MM.1S (cell line): Measurements from ENCODE around the gene ELFN1.

ENCODE experiments used
- DNase-seq: peaks from one replicate; pipeline ENCODE4 v3.0.0-alpha.2; 2015
- H2AFZ ChIP-seq: fragments of 300-600 bp; sonication (generic); 2 replicates; pipeline ENCODE4 v1.6.0; 2016; ENCODE audit warnings: antibody characterized with exemption, low read length
- H3F3A ChIP-seq: fragments of 300-600 bp; sonication (generic); 2 replicates; pipeline ENCODE4 v1.6.1; 2016; ENCODE audit warnings: mild to moderate bottlenecking, antibody characterized with exemption, low read length, moderate library complexity, mixed read lengths; ENCODE audit not compliant: insufficient read depth
- H3K27ac ChIP-seq: fragments of 300-600 bp; sonication (generic); 2 replicates; pipeline ENCODE4 v1.5.1; 2016; ENCODE audit warnings: mild to moderate bottlenecking, low read length
- H3K27me3 ChIP-seq: fragments of 300-600 bp; sonication (generic); replicated peaks from 2 replicates; pipeline ENCODE4 v1.6.0; 2016; ENCODE audit warnings: low read length; ENCODE audit not compliant: insufficient read depth
- H3K36me3 ChIP-seq: fragments of 300-600 bp; sonication (generic); replicated peaks from 2 replicates; pipeline ENCODE4 v1.6.1; 2016; ENCODE audit warnings: mild to moderate bottlenecking, low read length, mixed read lengths; ENCODE audit not compliant: insufficient read depth
- H3K4me1 ChIP-seq: fragments of 300-600 bp; sonication (generic); 2 replicates; pipeline ENCODE4 v1.6.1; 2016; ENCODE audit warnings: low read length, mixed read lengths
- H3K4me2 ChIP-seq: fragments of 300-600 bp; sonication (generic); 2 replicates; pipeline ENCODE4 v1.6.0; 2016; ENCODE audit warnings: low read depth, low read length
- H3K4me3 ChIP-seq: fragments of 300-600 bp; sonication (generic); 2 replicates; pipeline ENCODE4 v1.5.1; 2016; ENCODE audit warnings: low read length, mixed read lengths
- H3K79me2 ChIP-seq: fragments of 300-600 bp; sonication (generic); 2 replicates; pipeline ENCODE4 v1.6.1; 2016; ENCODE audit warnings: mixed run types, low read length, mixed read lengths
- H3K9ac ChIP-seq: fragments of 300-600 bp; sonication (generic); 2 replicates; pipeline ENCODE4 v1.6.1; 2016; ENCODE audit warnings: low read length, mixed read lengths
- H3K9me2 ChIP-seq: fragments of 300-600 bp; sonication (generic); replicated peaks from 2 replicates; pipeline ENCODE4 v1.6.1; 2016; ENCODE audit warnings: mild to moderate bottlenecking, low read length, mixed read lengths; ENCODE audit not compliant: insufficient read depth
- H3K9me3 ChIP-seq: fragments of 300-600 bp; sonication (generic); replicated peaks from 2 replicates; pipeline ENCODE4 v1.6.1; 2016; ENCODE audit warnings: mild to moderate bottlenecking, low read length, mixed read lengths; ENCODE audit not compliant: insufficient read depth
- H4K20me1 ChIP-seq: fragments of 300-600 bp; sonication (generic); 2 replicates; pipeline ENCODE4 v1.6.1; 2016; ENCODE audit warnings: mild to moderate bottlenecking, low read length, moderate library complexity, mixed read lengths; ENCODE audit not compliant: insufficient read depth
- CTCF ChIP-seq: fragments of 300-600 bp; sonication (generic); IDR thresholded peaks from 2 replicates; pipeline ENCODE4 v1.5.1; 2016; ENCODE audit warnings: antibody characterized with exemption, low read length, mixed read lengths
- EZH2 ChIP-seq: fragments of 300-600 bp; sonication (generic); optimal IDR thresholded peaks from 2 replicates; pipeline ENCODE3; 2017; ENCODE audit warnings: low read depth, mild to moderate bottlenecking, antibody characterized with exemption, low read length, mixed read lengths
- EZH2phosphoT487 ChIP-seq: fragments of 300-600 bp; sonication (generic); IDR thresholded peaks from 2 replicates; pipeline ENCODE4 v1.6.1; 2018; ENCODE audit warnings: antibody characterized with exemption, low read length

Gene ELFN1

GRCh38 chr7:1733206-1733907 lies 63.3 kb downstream of the ELFN1 start:
- Histone ChIP-seq H4K20me1 (no peaks in the 10 kb centered on the region), H3K4me1 (no peaks in the 10 kb centered on the region), H3K79me2 (no peaks in the 10 kb centered on the region), H3K4me3 (no peak overlapping the region), H3K27ac (no peak overlapping the region), H3K9me3 (no peaks in the 10 kb centered on the region), H3K27me3 (peaks cover 97% of the 10 kb centered on the region), H3K9ac (no peak overlapping the region), H3F3A (no peaks in the 10 kb centered on the region), H3K9me2 (no peaks in the 10 kb centered on the region), H3K4me2 (no peak overlapping the region), H2AFZ (no peak overlapping the region), H3K36me3 (no peaks in the 10 kb centered on the region)
- DNase-seq = no peak
- TF ChIP-seq EZH2phosphoT487 (no peak), CTCF (no peak), EZH2 (no peak)

- DNase-seq = no peak
- H3F3A ChIP-seq = no peaks in the 10 kb centered on the region
- H3K9me2 ChIP-seq = no peaks in the 10 kb centered on the region
- no peak for TF ChIP-seq CTCF
- no peak for TF ChIP-seq EZH2phosphoT487
- no peak for TF ChIP-seq EZH2
- H3K9ac ChIP-seq = no peak overlapping the region
- H3K27me3 ChIP-seq = peaks cover 97% of the 10 kb centered on the region
- no peaks in the 10 kb centered on the region for H3K79me2 ChIP-seq
- H3K36me3 ChIP-seq = no peaks in the 10 kb centered on the region
- no peaks in the 10 kb centered on the region for H4K20me1 ChIP-seq
- H3K9me3 ChIP-seq = no peaks in the 10 kb centered on the region
- H3K4me2 ChIP-seq = no peak overlapping the region
- no peak overlapping the region for H2AFZ ChIP-seq
- H3K4me1 ChIP-seq = no peaks in the 10 kb centered on the region
- H3K27ac ChIP-seq = no peak overlapping the region
- H3K4me3 ChIP-seq = no peak overlapping the region
These were observed 64.0 kb downstream of the ELFN1 start for GRCh38 chr7:1733908-1734730.

- Histone ChIP-seq H3F3A (no peaks in the 10 kb centered on the region), H3K9ac (no peak overlapping the region), H3K4me1 (no peaks in the 10 kb centered on the region), H3K27me3 (peaks cover 97% of the 10 kb centered on the region), H3K4me3 (no peak overlapping the region), H2AFZ (no peak overlapping the region), H3K4me2 (no peak overlapping the region), H3K27ac (no peak overlapping the region), H3K9me3 (no peaks in the 10 kb centered on the region), H4K20me1 (no peaks in the 10 kb centered on the region), H3K9me2 (no peaks in the 10 kb centered on the region), H3K36me3 (no peaks in the 10 kb centered on the region), H3K79me2 (no peaks in the 10 kb centered on the region)
- no peak for DNase-seq
- TF ChIP-seq CTCF = no peak
- TF ChIP-seq EZH2 = no peak
- no peak for TF ChIP-seq EZH2phosphoT487
These were observed 65.2 kb downstream of the ELFN1 start for GRCh38 chr7:1735262-1735661.
